HG02678 (cell line): Measurements from ENCODE around the gene TRIM36.

Experiments used
- ATAC-seq: cut with Tn5 transposase; IDR thresholded peaks from one replicate; pipeline ENCODE4 v1.9.1; 2021; ENCODE audit warnings: mild to moderate bottlenecking, moderate library complexity; ENCODE audit not compliant: unreplicated experiment

The TRIM36 gene

DNA sequence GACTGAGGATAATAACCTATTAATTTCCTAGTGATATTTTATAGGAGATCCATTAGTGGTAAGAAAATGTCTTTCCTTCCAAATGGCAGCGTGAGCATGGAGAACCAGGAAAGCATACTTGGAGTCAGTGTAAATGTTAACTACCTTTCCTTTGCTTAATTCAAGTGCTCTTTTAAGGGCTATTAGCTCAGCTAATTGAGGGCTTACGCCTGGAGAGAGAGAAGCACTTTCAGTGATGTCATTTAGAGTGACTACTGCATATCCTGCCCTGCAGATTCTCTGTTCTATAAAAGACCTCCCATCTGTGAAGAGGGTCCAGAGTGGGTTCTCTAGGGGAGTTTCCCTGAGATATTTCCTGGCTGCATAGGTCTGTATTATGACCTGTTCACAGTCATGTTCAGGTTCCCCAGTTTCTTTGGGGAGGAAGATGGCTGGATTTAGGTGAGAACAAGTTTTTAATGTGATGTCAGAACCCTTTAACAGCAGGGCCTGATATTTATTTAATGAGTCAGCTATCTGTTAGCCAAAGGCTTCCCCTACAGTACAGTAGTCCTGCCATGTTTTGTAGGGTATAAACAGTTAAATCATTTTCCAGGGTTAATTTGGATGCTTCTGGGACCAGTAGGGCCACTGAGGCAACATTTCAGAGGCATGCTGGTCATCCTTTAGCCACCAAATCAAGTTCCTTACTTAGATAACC lies 89.6 kb downstream of the TRIM36 start:
- ATAC-seq, result no peak
